ENCODE measurements around the gene NDUFB7.

DNA sequence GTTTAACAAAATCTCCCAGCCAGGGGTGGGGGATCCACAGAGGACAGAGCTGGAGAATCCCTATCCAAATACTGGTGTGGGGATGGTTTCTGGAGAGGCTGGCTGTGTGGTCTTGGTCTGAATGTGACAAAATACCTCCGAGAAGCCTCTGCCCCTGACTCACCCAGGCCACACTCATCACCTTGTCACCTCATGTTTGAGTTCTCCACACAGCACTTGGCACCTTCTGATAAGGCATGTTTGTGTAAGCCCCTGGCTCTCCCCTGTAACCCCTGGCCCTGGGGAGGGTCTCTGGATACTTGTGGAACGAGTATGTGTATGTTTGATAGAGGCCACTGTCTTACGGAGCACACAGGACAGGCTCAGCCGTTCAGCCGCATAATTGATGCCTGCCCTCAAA lies 27.8 kb downstream of the NDUFB7 start:
- TF ChIP-seq CTCF (IDR thresholded peaks at IDR 0.05) (no peak), POLR2A (IDR thresholded peaks at IDR 0.05) (no peak)
